HG03439 (cell line): ENCODE measurements around the gene LRRC73.
"Not testable (repeated sequence)": the region's sequence is repeated elsewhere in the genome, so short reads cannot be mapped to it uniquely, and the experiment has no call there.

Experiments
- ATAC-seq: cut with Tn5 transposase; IDR thresholded peaks from one replicate; pipeline ENCODE4 v1.9.1; 2021; ENCODE audit warnings: mild to moderate bottlenecking, moderate library complexity; ENCODE audit not compliant: unreplicated experiment

LRRC73 gene

DNA sequence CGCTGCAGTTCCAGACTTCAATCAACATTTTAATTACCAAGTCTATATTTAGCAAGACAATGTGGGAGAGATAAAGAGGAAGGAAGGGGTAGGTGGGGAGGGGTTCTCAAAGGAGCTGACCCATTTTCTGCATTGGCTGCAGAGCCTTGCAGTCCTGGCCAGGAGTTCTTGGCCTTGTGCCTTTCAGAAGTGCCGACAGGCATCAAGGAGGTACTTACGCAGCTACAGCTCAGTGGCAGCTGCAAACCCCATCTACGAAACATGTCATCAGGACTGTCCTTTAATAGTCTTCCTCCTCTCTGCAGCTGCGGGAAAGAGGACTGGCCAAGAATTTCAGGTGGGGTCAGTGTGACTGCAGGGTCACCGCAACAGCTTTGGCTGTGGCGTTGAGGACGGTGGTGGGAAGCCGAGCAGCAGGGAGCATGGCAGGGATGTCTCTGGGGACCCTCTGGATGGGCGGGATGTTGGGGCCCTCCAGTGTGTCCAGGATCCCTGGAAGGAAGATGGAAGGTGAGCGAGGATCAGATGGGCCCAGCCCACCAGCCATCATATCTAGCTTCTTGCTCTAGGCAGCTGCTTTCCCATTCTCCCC, 1.8 kb upstream of the LRRC73 start:
- ATAC-seq: no peak

DNA sequence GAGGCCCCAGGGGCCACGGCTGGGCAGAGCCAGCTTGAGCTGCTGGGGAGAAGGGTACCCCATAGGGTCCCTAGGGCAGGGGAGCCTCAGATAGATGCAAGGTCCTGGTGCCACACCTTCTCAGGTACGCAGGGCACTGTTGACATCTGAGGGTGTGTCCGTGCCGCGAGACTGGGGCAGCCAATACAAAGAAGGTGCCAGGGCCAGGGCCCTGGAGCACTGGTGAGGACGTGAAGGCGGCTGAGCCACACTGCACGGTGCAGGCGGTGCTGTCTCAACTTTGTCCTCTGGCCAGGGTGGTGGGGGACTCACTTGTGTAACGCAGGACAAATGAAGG, 649 bp upstream of the LRRC73 start:
- no peak for ATAC-seq

DNA sequence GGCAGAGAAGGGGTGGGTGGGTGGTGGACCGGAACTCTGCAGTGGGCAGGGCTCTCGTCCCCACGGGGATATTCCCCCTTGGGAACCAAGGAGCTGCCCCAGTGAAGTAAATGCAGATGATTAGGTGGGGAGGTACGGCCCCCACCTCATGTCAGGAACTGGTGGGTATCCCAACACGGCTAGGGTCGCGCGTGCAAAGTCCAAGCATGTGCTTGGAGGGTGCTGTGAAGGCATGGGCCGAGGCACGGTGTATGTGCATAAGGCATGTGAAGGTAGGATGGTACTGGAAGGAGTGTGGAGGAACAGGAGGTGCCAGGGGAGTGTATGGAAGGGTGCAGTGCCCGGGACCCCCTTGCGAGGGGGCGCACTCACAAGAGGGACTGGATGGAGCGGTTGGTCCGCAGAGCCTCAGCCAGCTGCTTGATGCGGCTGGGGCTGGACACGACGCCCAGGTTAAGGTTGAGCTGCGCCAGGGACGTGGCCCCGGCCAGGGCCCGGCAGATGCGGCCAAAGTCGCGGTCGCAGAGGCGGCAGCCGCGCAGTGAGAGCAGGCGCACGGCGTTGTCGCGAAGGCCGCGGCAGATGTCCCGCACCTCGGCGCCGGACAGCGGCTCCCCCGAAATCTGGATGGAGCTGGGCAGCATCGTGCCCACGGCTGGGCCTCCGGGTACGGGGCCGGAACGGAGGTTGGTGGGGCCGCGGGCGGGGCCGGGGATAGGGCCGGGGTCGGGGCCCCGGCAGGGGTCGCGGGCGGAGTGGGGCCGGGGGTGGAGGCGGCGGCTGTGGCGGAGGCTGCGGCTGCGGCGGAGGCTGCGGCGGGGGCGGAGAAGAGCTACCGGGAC, 783 bp downstream of the LRRC73 start:
- no peak for ATAC-seq

DNA sequence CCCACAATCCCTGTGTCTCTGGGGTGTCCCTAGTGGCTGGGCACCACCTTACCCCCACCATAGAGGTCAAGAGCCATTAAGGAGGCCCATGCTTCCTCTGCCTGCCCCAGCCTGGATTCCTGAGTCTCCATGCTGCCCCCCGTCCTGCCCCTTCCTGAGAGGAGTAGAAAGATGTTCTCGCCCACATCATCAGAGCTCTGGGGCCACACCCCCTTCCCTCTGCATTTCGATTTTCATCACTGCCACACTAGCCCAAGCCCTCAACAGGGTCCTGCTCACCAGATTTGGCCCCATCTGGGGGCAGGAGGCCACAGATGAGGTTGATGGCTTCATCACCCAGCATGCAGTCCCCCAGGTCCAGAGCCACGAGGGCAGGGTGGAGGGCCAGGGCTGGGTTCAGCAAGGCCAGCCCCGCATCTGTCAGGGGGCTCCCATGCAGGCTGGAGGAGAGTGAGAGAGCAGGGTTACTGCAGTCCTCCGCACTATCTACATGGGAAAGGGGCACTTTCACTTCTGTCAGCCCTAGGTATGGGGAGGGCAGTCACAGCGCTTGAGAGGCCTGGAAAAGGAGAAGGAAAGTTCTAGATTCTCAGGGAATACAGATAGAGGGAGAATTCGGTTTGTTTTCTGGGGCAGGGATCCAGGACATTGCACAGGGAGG, 1.5 kb downstream of the LRRC73 start:
- no peak for ATAC-seq

DNA sequence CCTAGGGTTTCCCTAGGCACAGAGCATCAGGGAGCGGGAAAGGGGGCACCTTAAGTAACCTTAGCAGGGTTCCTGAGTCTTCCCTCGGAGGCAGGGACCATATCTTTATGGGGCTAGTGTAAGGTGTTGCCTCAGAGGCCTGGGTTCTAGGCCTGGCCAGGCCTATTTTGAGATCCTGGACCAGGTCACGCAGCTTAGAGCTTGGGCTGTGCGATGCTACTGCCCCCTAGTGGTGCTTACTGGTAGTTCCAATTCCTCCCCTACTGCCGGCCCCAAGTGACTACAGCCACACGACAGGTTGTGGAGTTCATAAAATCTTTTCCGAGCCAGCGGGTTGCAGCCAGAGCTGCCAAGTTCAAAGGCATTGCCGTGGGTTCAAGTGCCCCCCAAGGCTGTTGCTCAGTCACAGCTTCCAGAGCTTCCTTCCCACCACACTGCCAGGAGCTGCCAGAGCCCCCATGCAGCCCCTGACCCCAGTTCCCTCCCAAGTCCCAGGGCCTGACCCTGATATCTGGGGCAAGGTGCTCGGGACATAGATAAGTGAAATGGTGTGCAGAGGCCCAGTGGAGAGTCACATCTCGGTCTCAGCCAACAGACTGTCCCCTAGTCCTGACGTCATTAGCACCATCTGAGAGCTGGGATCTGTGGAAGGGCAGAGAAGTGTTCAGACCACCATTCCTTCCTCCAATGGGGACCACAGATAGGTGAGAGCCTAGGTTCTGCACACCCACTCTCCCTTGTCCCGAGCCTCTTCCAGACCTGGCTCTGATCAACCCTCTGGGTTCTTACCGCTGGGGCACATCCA, 3.3 kb downstream of the LRRC73 start:
- peak; percentile 42 for ATAC-seq

DNA sequence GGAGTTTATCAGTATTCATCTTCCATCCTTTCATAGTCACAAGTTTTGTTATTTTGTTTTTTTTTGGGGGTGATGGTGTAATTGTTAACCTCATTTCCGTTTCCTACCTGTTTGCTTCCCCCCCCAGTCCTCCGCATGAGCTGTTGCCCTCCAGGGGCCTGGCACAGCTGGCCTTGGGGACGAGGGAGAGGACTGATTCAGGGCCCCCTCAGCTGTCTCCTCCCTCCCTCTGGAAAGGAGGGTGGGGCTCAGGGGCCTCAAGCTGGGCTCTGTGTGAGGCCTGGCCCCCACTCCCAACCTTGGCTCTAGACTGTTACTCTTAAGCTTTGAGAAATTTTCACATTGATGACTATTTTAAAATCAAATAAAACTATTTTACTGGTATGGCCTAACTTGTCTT, 4.0 kb downstream of the LRRC73 start:
- no peak for ATAC-seq

DNA sequence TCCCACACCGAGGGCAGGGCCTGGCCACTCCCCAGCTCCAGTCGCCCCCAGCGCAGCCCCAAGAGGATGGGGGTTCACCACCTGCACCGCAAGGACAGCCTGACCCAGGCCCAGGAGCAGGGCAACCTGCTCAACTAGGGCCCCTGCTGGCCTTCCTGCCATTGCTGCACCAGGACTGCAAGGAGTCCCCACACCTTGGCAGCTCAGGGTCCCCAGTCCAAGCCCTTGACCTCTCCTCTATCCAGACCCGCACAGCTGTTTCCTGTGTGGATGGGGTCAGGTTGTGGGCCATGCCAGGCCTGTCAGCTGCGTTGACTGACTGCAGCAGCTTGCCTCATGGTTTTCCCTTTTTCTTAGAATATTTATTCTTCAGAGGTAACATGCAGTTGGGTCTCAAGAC, 4.4 kb downstream of the LRRC73 start:
- no peak for ATAC-seq

DNA sequence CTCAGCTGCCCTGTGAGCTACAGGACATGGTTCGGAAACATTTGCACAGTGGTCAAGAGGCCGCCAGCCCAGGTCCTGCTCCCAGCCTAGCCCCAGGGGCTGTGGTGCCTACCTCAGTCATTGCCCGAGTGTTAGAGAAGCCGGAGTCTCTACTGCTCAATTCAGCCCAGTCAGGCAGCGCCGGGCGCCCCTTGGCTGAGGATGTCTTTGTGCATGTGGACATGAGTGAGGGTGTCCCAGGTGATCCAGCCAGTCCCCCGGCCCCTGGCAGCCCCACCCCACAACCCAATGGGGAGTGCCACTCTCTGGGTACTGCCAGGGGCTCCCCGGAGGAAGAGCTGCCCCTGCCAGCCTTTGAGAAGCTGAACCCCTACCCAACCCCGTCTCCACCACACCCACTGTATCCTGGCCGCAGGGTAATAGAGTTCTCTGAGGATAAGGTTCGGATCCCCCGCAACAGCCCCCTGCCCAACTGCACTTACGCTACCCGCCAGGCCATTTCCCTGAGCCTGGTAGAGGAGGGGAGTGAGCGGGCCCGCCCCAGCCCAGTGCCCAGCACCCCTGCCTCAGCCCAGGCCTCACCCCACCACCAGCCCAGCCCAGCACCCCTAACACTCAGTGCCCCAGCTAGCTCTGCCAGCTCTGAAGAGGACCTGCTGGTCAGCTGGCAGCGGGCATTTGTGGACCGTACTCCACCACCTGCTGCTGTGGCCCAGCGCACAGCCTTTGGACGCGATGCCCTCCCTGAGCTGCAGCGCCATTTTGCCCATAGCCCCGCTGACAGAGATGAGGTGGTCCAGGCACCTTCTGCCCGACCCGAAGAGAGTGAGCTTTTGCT, 5.2 kb downstream of the LRRC73 start:
- ATAC-seq: no peak

DNA sequence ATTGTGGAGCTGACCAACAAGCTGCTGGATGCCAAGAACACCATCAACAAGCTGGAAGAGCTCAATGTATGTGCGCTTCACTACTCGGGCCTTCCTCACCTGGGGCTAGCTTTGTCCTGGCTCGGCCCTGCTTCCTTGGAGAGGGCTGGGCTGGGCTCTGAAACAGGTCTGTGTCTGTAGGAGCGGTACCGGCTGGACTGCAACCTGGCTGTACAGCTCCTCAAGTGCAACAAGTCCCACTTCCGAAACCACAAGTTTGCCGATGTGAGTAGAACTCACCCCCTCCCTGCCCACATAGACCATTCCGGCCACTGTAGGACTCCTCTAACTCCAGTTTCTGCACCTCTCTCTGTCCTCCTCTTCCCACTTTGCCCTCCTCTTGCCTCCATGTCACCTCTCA, 6.7 kb downstream of the LRRC73 start:
- no peak for ATAC-seq

DNA sequence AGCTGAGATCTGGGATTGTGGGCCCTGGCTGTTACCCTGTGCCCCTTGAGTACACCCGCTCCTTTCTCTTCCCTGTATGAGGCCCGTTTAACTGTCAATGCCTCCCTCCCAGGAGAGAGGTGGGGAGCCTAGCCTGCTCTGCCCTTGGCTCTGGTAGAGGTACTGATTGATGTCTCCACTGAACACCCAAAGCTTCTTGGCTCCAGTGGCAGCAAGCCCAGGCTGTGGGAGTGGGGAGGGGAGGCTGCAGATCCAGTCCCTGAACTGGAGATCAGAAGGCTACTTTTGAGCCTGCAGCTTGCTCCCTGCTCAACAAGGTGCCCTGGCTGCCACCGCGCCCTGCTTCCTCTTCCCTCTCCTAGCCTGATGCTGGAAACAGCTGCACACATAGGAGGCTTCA, 7.5 kb downstream of the LRRC73 start:
- ATAC-seq: no peak

DNA sequence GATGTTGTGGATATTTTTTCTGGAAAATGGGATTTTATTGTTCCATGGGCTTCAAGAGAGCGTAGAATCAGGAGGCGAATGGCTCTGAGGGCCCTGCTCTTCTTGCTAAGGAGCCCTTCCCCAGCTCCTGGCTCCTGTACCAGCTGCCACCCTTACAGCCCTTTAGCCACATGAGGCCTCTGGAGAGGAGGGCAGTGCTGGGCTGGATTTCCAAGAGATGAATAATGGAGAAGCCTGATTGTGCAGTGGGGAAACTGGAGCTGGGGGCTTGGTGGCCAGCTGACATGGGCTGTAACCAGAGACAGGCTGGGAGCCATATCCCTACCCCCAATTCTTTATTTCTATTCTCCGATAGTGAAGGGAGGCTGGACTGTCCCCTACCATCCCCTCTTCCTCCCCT, 9.2 kb downstream of the LRRC73 start:
- no peak for ATAC-seq

DNA sequence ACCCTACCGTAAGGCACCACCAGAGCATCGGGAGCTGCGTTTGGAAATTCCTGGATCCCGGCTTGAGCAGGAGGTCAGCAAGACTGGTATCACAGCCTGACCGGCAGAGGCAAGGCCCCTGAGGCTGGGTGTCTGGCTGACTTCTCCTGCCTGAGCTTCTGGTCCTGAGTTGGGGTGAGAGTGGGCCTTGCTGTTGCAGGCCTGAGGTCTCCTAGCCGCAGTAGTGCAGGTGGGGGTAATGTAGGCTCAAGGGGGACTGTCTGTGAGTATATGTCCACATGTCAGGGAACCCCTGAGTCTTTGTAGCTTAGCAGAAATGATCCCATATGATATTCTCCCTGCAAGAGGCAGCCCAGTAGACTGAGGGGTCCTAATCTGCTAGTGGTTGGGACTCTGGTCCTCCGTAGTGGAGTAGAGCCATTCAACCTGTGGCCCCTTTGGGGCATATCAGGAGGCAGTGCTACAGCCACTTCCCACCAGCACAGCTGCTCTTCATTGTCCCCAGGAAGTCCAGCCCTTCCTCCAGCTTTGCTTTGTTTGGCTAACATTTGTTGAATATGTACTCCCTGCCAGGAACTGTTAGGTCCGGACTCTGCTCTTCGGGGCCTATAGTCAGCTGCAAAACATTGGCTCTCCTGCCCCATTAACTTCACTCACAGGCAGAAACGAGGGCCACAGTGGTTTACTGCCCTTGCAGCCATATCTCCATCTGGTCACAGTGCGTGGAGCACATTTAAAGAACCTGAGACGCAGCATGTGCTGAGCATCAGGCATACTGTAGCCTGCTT, 10.9 kb downstream of the LRRC73 start:
- no peak for ATAC-seq

DNA sequence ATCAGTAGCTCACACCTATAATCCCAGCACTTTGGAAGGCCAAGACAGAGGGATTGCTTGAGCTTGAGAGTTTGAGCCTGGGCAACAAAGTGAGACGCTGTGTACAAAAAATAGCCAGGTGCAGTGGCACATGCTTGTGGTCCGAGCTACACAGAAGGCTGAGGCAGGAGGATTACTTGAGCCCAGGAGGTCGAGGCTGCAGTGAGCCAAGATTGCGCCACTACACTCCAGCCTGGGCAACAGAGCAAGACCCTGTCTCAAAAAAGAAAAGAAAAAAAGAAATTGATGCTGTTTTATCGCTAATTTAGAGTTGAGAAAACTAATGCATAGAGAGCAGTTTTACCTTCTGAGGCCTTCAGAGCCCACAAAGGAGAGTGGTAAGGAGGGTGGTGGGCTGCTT, 11.9 kb downstream of the LRRC73 start:
- ATAC-seq: not testable (repeated sequence)

DNA sequence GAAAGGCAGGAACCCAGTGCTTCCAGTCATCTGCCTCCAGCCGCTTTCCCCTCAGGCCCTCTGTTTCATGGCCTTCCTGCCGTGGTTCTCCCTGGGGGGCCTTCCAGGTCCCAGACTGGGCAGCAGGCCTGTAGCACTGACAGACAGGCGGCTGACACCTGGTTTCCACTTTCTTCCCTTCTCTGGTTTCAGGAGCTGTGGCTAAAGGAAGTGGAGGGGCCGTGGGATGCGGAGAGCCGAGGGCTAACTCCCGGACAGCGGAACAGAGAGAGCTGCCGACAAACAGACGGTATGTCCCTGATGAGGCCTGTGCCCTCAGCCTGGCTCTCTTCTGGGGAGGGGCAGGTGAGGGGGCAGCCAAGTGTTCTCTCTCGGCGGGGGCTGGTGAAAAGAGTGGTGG, 12.5 kb downstream of the LRRC73 start:
- ATAC-seq: no peak

DNA sequence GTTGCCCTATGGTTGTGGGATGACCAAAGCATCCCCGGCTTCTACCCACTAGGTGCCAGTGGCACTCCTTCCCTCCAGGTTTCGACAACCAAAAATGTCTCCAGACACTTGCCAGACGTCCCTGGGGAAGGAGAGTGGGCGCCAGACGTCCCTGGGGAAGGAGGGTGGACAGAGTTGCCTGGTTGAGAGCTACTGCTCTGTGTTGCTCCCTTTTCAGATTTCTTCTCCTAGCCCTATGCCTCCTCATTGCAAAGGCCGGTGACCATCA, 13.1 kb downstream of the LRRC73 start:
- no peak for ATAC-seq

DNA sequence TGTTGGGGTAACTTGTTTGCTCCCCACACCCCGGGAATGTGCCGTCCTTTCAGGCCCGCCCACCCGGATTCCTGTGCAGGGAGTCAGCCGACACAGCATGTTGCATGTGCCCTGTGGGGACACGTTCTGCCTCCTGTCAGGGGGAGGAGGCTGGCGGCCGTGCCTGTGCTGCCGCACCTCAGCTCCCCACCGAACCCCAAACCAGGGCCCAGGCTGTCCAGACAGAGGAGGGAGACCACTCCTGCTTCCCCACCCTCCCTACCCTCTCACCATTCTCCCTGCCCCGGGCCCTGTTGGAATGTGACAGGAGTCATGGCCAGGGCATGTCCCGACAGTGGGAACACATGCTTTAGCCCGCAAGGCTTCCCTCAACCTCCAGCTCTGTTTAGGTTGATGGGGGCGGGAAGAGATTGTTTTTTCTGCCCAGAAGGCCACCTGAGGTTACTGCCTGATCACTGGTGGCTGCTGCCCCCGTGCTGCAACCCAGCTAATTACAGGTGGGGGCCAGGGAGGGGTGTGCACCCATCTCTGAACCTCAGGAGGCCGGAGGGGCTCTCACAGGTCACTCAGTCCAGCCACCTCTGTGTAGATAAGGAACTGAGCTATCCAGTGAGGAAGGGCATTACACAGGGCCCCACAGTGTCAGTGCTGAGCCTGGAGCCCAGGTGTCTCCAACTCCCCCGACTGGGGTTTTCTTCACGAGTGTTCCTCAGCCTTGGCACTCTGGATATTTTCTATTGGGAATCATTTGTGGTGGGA, 13.6 kb downstream of the LRRC73 start:
- no peak for ATAC-seq

DNA sequence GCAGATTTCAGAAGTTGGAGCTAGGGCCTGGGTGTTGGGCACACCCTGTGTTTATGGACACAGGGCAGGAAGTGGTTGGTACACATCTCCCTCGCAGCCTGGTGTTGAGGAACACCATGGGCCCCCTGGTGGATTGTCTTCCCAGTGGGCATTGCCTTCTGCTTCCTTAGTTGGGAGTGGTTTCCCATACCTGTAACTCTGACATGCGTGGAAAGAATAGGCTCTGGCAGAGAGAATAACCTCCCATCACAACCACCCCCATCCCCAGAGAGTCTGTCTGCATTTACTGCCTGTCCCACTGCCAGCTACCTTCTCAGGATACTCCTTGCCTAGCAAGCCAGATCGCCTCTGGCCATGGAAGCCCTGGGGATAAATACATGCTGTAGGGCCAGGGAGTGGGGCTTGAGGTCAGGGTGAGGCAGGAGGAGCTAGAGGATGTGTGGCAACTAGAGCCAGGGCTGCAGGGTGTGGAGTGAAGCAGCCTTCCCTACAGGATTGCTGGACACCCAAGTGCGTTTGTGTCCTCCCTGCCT, 14.7 kb downstream of the LRRC73 start:
- no peak for ATAC-seq

DNA sequence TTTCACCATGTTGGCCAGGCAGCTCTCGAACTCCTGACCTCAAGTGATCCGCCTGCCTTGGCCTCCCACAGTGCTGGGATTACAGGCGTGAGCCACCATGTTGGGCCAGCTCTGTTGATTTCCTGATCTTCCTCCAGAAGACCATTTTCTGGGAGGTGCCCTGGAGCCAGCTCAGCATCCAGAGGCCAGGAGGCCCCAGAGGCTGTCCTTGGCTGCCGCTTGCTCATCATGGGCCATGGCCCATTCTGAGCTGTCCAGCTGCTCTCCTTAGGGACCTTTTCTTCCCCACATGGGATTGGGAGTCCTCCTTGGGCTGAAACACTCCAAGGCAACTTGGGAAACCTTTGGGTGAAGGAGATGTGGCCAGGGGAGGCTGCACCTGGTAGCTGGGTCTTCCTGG, 15.4 kb downstream of the LRRC73 start:
- no peak for ATAC-seq

DNA sequence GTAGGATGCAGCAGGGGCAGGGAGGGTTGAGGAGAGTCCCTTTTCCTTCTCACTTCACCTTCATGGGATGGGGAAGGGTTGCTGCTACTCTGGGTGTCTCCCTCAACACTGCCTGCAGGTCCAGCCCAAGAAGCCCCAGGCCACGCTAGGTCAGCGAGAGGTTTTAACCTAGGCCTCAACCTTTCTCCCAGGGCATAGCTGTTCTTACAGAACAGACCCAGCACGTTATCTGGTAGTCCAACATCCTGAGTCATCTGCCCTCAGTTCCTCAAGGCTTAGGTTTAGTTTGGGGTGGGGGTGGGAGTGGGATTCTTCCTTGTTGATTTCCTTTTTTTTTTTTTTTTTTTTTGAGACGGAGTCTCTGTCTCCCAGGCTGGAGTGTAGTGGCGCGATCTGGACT, 15.8 kb downstream of the LRRC73 start:
- ATAC-seq: no peak
